Activated CD8-positive, alpha-beta memory T cell treated with anti-CD3 and anti-CD28 coated beads, Interleukin-2, amount 10 ng/mL, durations not matched to agents 7 days and 5 days (primary cell): ENCODE data around the gene CYP4V2. TPM values are rescaled to one million over a fixed set of nuclear protein-coding genes. Genes with fewer than 3 reads are reported as not detected.
"Not testable (repeated sequence)": the region's sequence is repeated elsewhere in the genome, so short reads cannot be mapped to it uniquely, and the experiment has no call there.

Source experiments
- ATAC-seq: fragments of 150-1000 bp; cut with Tn5 transposase; one replicate; pipeline ENCODE4 v1.10.0; 2021; ENCODE audit warnings: moderate library complexity
- CTCF ChIA-PET: fragments of 350-600 bp; sonication (Branson Sonifier 250); formaldehyde crosslinking; loops from one replicate; lab custom pipeline; 2021; ENCODE audit warnings: antibody characterized with exemption; lab: Charles Lee
- DNase-seq: peaks from one replicate; pipeline ENCODE4 v3.0.0-alpha.2; 2020
- H3K27ac Mint-ChIP-seq: one replicate; pipeline ENCODE4 v1.8.0; 2021; ENCODE audit warnings: mild to moderate bottlenecking, mixed read lengths
- H3K27me3 Mint-ChIP-seq: one replicate; pipeline ENCODE4 v1.8.0; 2021; ENCODE audit warnings: mixed read lengths
- H3K36me3 Mint-ChIP-seq: one replicate; pipeline ENCODE4 v1.8.0; 2021; ENCODE audit warnings: mild to moderate bottlenecking, mixed read lengths
- H3K4me1 Mint-ChIP-seq: one replicate; pipeline ENCODE4 v1.8.0; 2021; ENCODE audit warnings: mixed read lengths
- H3K4me3 Mint-ChIP-seq: one replicate; pipeline ENCODE4 v1.8.0; 2021; ENCODE audit warnings: mild to moderate bottlenecking, moderate library complexity, mixed read lengths
- H3K9me3 Mint-ChIP-seq: one replicate; pipeline ENCODE4 v1.8.0; 2022; ENCODE audit warnings: low read depth, mixed read lengths
- total RNA-seq, 2 experiments: library from RNA; stranded (reverse); gene quantifications; one replicate each; pipeline ENCODE4 v1.2.3, GENCODE V29; 2021

The CYP4V2 gene
- total RNA-seq, 2 experiments from 2014 or later, result 10.3 to 14.6 TPM

- peaks cover 3% of the 10 kb centered on the region for H3K27me3 Mint-ChIP-seq
- DNase-seq (no peak), ATAC-seq (no peak)
- H3K4me3 Mint-ChIP-seq, result no peak overlapping the region
- H3K27ac Mint-ChIP-seq, result no peak overlapping the region
- peaks cover 6% of the 10 kb centered on the region for H3K36me3 Mint-ChIP-seq
- CTCF ChIA-PET, result no interaction called here
- no peaks in the 10 kb centered on the region for H3K4me1 Mint-ChIP-seq
- peaks cover 6% of the 10 kb centered on the region for H3K9me3 Mint-ChIP-seq
These were observed 35.3 kb downstream of the CYP4V2 start for GRCh38 chr4:186226521-186227189.

- no peaks in the 10 kb centered on the region for H3K4me1 Mint-ChIP-seq
- H3K27ac Mint-ChIP-seq, result no peak within 1 kb of the TSS
- H3K9me3 Mint-ChIP-seq, result peaks cover 6% of the 10 kb centered on the region
- H3K36me3 Mint-ChIP-seq, result peaks cover 6% of the 10 kb centered on the region
- H3K4me3 Mint-ChIP-seq, result no peak within 1 kb of the TSS
- H3K27me3 Mint-ChIP-seq, result no peaks in the 10 kb centered on the region
- no peak for ATAC-seq
- CTCF ChIA-PET, result no interaction called here
- DNase-seq, result no peak
These were observed 35.9 kb downstream of the CYP4V2 start, which contains the start of gene KLKB1 for GRCh38 chr4:186227221-186227620. TSS of gene KLKB1 (plus strand) at chr4:186227507. CDS start at chr4:186228196, 689 bp downstream.

- H3K9me3 Mint-ChIP-seq, result peaks cover 6% of the 10 kb centered on the region
- H3K4me1 Mint-ChIP-seq, result no peaks in the 10 kb centered on the region
- DNase-seq, result no peak
- CTCF ChIA-PET, result no interaction called here
- no peak overlapping the region for H3K27ac Mint-ChIP-seq
- H3K4me3 Mint-ChIP-seq, result no peak overlapping the region
- no peak for ATAC-seq
- H3K27me3 Mint-ChIP-seq, result no peaks in the 10 kb centered on the region
- H3K36me3 Mint-ChIP-seq, result peaks cover 6% of the 10 kb centered on the region
These were observed 36.6 kb downstream of the CYP4V2 start for GRCh38 chr4:186227744-186228513.

GRCh38 chr4:186228514-186228894 lies 37.1 kb downstream of the CYP4V2 start:
- H3K4me1 Mint-ChIP-seq, result no peaks in the 10 kb centered on the region
- no peak overlapping the region for H3K4me3 Mint-ChIP-seq
- peaks cover 6% of the 10 kb centered on the region for H3K9me3 Mint-ChIP-seq
- CTCF ChIA-PET, result no interaction called here
- H3K27ac Mint-ChIP-seq, result no peak overlapping the region
- no peak for DNase-seq
- H3K36me3 Mint-ChIP-seq, result peaks cover 6% of the 10 kb centered on the region
- no peaks in the 10 kb centered on the region for H3K27me3 Mint-ChIP-seq
- ATAC-seq, result no peak

- no peaks in the 10 kb centered on the region for H3K27me3 Mint-ChIP-seq
- H3K4me1 Mint-ChIP-seq, result no peaks in the 10 kb centered on the region
- DNase-seq (no peak), ATAC-seq (no peak)
- CTCF ChIA-PET, result no interaction called here
- H3K9me3 Mint-ChIP-seq, result no peaks in the 10 kb centered on the region
- no peak overlapping the region for H3K4me3 Mint-ChIP-seq
- no peak overlapping the region for H3K27ac Mint-ChIP-seq
- H3K36me3 Mint-ChIP-seq, result no peaks in the 10 kb centered on the region
These were observed 43.0 kb downstream of the CYP4V2 start for GRCh38 chr4:186234367-186234766.

GRCh38 chr4:186236126-186236525 lies 44.8 kb downstream of the CYP4V2 start:
- DNase-seq (no peak), ATAC-seq (no peak)
- H3K9me3 Mint-ChIP-seq, result no peaks in the 10 kb centered on the region
- H3K27me3 Mint-ChIP-seq, result no peaks in the 10 kb centered on the region
- CTCF ChIA-PET, result no interaction called here
- no peak overlapping the region for H3K27ac Mint-ChIP-seq
- H3K4me1 Mint-ChIP-seq, result no peaks in the 10 kb centered on the region
- no peaks in the 10 kb centered on the region for H3K36me3 Mint-ChIP-seq
- H3K4me3 Mint-ChIP-seq, result no peak overlapping the region

GRCh38 chr4:186240452-186240847 lies 49.1 kb downstream of the CYP4V2 start:
- Mint-ChIP-seq H3K9me3 (no peaks in the 10 kb centered on the region), H3K4me1 (no peaks in the 10 kb centered on the region), H3K27ac (no peak overlapping the region), H3K4me3 (no peak overlapping the region), H3K36me3 (no peaks in the 10 kb centered on the region), H3K27me3 (no peaks in the 10 kb centered on the region)
- DNase-seq (no peak), ATAC-seq (no peak)
- CTCF ChIA-PET, result no interaction called here

GRCh38 chr4:186240848-186241491 lies 49.6 kb downstream of the CYP4V2 start:
- Mint-ChIP-seq H3K27me3 (no peaks in the 10 kb centered on the region), H3K36me3 (no peaks in the 10 kb centered on the region), H3K27ac (no peak overlapping the region), H3K4me3 (no peak overlapping the region), H3K9me3 (no peaks in the 10 kb centered on the region), H3K4me1 (no peaks in the 10 kb centered on the region)
- CTCF ChIA-PET, result no interaction called here
- DNase-seq, result no peak
- ATAC-seq, result no peak

- H3K9me3 Mint-ChIP-seq, result no peaks in the 10 kb centered on the region
- no peaks in the 10 kb centered on the region for H3K27me3 Mint-ChIP-seq
- no peak overlapping the region for H3K27ac Mint-ChIP-seq
- H3K36me3 Mint-ChIP-seq, result no peaks in the 10 kb centered on the region
- ATAC-seq (no peak), DNase-seq (no peak)
- H3K4me3 Mint-ChIP-seq, result no peak overlapping the region
- H3K4me1 Mint-ChIP-seq, result no peaks in the 10 kb centered on the region
- CTCF ChIA-PET, result no interaction called here
These were observed 50.2 kb downstream of the CYP4V2 start for GRCh38 chr4:186241616-186242015.

GRCh38 chr4:186242031-186242430 lies 50.7 kb downstream of the CYP4V2 start:
- H3K4me3 Mint-ChIP-seq, H3K27ac Mint-ChIP-seq, ATAC-seq, H3K9me3 Mint-ChIP-seq, H3K4me1 Mint-ChIP-seq, H3K36me3 Mint-ChIP-seq, H3K27me3 Mint-ChIP-seq, CTCF ChIA-PET, DNase-seq: not testable (repeated sequence)

- Mint-ChIP-seq H3K4me3 (no peak overlapping the region), H3K27ac (no peak overlapping the region), H3K4me1 (no peaks in the 10 kb centered on the region), H3K36me3 (no peaks in the 10 kb centered on the region), H3K27me3 (no peaks in the 10 kb centered on the region), H3K9me3 (no peaks in the 10 kb centered on the region)
- CTCF ChIA-PET, result no interaction called here
- no peak for DNase-seq
- no peak for ATAC-seq
These were observed 52.0 kb downstream of the CYP4V2 start for GRCh38 chr4:186243331-186243730.

GRCh38 chr4:186244835-186245234 lies 53.5 kb downstream of the CYP4V2 start:
- CTCF ChIA-PET, result no interaction called here
- H3K27me3 Mint-ChIP-seq, result no peaks in the 10 kb centered on the region
- DNase-seq, result no peak
- no peaks in the 10 kb centered on the region for H3K4me1 Mint-ChIP-seq
- H3K36me3 Mint-ChIP-seq, result no peaks in the 10 kb centered on the region
- no peak overlapping the region for H3K4me3 Mint-ChIP-seq
- H3K27ac Mint-ChIP-seq, result no peak overlapping the region
- no peaks in the 10 kb centered on the region for H3K9me3 Mint-ChIP-seq
- ATAC-seq, result no peak

GRCh38 chr4:186247062-186247752 lies 55.8 kb downstream of the CYP4V2 start:
- H3K4me3 Mint-ChIP-seq, H3K9me3 Mint-ChIP-seq, H3K36me3 Mint-ChIP-seq, CTCF ChIA-PET, ATAC-seq, H3K4me1 Mint-ChIP-seq, H3K27me3 Mint-ChIP-seq, H3K27ac Mint-ChIP-seq, DNase-seq: not testable (repeated sequence)
